ENCODE measurements around the gene ZWILCH.
"Not testable (repeated sequence)": the region's sequence is repeated elsewhere in the genome, so short reads cannot be mapped to it uniquely, and the experiment has no call there.

Gene ZWILCH

DNA sequence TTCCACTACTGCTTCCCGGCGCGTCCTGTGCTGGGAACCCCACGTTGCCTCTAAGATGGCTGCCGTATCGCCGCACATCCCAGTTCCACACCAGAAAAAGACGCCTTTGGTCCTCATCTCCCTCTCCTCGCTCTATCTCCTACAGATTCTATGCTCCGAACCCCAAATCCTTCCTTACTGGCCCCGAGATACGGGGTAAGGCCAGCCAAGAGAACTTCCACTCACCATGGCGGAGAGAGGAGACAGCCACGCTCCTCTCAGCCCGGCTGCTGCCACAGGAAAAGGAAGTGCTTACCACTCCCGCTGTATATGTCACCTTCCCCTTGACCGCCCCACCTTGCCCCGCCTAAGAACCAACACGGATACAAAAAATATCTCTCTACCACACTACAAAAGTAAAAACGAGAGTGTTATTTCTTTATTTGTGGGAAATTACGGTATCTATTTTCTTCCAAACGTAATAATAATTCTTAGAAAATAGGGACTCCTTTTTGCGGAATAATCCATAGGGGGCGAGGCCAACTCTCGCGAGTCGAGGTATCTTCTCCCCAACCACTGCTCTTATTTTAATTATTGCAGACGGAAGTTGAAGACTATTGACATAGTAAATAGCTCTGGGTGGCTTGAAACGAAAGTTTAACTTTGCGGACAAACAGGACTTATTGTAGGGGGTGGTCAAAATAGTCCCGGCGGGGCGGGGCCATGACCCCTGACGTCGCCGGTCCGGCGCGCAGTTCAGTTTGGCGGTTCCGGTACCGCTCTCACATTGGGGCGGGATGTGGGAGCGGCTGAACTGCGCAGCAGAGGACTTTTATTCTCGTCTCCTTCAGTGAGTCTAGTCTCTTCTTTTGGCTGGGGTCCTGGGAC lies at the start of gene ZWILCH, which contains the start of gene RPL4:
Gene ZWILCH, plus strand, starts transcription at position 764 of the 867 bp plus-strand sequence. Its CDS starts 13 bp downstream, at position 777.
Gene RPL4, minus strand, starts transcription at position 293 of the 867 bp plus-strand sequence. Its CDS starts 65 bp downstream, at position 228.
- peak; percentile 81 for DNase-seq (ENCODE audit: low spot score)

GRCh38 chr15:66456211-66456610 lies 48.9 kb upstream of the ZWILCH start:
- no peak overlapping the region for H3K27ac ChIP-seq
- no peak overlapping the region for H3K4me3 ChIP-seq
- DNase-seq (ENCODE audit: low spot score), result no peak
- TF ChIP-seq, protein P1, sequence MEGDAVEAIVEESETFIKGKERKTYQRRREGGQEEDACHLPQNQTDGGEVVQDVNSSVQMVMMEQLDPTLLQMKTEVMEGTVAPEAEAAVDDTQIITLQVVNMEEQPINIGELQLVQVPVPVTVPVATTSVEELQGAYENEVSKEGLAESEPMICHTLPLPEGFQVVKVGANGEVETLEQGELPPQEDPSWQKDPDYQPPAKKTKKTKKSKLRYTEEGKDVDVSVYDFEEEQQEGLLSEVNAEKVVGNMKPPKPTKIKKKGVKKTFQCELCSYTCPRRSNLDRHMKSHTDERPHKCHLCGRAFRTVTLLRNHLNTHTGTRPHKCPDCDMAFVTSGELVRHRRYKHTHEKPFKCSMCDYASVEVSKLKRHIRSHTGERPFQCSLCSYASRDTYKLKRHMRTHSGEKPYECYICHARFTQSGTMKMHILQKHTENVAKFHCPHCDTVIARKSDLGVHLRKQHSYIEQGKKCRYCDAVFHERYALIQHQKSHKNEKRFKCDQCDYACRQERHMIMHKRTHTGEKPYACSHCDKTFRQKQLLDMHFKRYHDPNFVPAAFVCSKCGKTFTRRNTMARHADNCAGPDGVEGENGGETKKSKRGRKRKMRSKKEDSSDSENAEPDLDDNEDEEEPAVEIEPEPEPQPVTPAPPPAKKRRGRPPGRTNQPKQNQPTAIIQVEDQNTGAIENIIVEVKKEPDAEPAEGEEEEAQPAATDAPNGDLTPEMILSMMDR (IDR thresholded peaks at IDR 0.05), result no peak

More for the DNA sequence above, at the start of gene ZWILCH, which contains the start of gene RPL4:
- Histone ChIP-seq H3K4me3 (peak within 1 kb of the TSS; percentile 84), H3K27ac (peak within 1 kb of the TSS; percentile 91 to 94)
- TF ChIP-seq, protein P1 (IDR thresholded peaks at IDR 0.05), result no peak

GRCh38 chr15:66459818-66460615 lies 45.1 kb upstream of the ZWILCH start:
- no peak overlapping the region for H3K4me3 ChIP-seq
- TF ChIP-seq, protein P1 (IDR thresholded peaks at IDR 0.05), result no peak
- no peak overlapping the region for H3K27ac ChIP-seq
- no peak for DNase-seq (ENCODE audit: low spot score)

GRCh38 chr15:66461294-66461693 lies 43.8 kb upstream of the ZWILCH start:
- not testable (repeated sequence) for H3K27ac ChIP-seq; DNase-seq (ENCODE audit: low spot score); H3K4me3 ChIP-seq

GRCh38 chr15:66461917-66462316 lies 43.2 kb upstream of the ZWILCH start:
- no peak overlapping the region for H3K4me3 ChIP-seq
- no peak for DNase-seq (ENCODE audit: low spot score)
- TF ChIP-seq, protein P1 (IDR thresholded peaks at IDR 0.05), result no peak

GRCh38 chr15:66462627-66463026 lies 42.5 kb upstream of the ZWILCH start:
- DNase-seq (ENCODE audit: low spot score), result no peak
- TF ChIP-seq, protein P1 (IDR thresholded peaks at IDR 0.05), result no peak
- Histone ChIP-seq H3K4me3 (no peak overlapping the region), H3K27ac (no peak overlapping the region)

More at GRCh38 chr15:66461917-66462316, 43.2 kb upstream of the ZWILCH start:
- H3K27ac ChIP-seq, result no peak overlapping the region

GRCh38 chr15:66465294-66465693 lies 39.8 kb upstream of the ZWILCH start:
- not testable (repeated sequence) for DNase-seq (ENCODE audit: low spot score); H3K4me3 ChIP-seq; H3K27ac ChIP-seq

GRCh38 chr15:66467162-66468040 lies 37.7 kb upstream of the ZWILCH start:
- DNase-seq (ENCODE audit: low spot score); H3K27ac ChIP-seq; H3K4me3 ChIP-seq: not testable (repeated sequence)

- not testable (repeated sequence) for DNase-seq (ENCODE audit: low spot score); H3K4me3 ChIP-seq
- H3K27ac ChIP-seq, result peak overlapping the region in 1 of 2 donors; percentile 16
These were observed 34.3 kb upstream of the ZWILCH start for GRCh38 chr15:66470825-66471224.

All from coronary artery (tissue), 2 donors.